PFSK-1 (cell line): ENCODE measurements around the gene SLC35A3.

Experiments used
- POLR2AphosphoS5 ChIP-seq: IDR thresholded peaks from 2 replicates; pipeline ENCODE4 v1.6.1; 2012; ENCODE audit warnings: low read depth, mild to moderate bottlenecking, control low read depth, low read length, moderate library complexity
- SIN3A ChIP-seq: IDR thresholded peaks from 2 replicates; pipeline ENCODE4 v1.6.1; 2012; ENCODE audit warnings: mild to moderate bottlenecking, low read length, moderate library complexity, borderline replicate concordance; ENCODE audit not compliant: insufficient read depth
- TAF1 ChIP-seq: IDR thresholded peaks from 2 replicates; pipeline ENCODE4 v1.6.1; 2012; ENCODE audit warnings: low read length, control low read depth, borderline replicate concordance; ENCODE audit not compliant: insufficient read depth

- no peak for TF ChIP-seq POLR2AphosphoS5
- no peak for TF ChIP-seq TAF1
- TF ChIP-seq SIN3A, result no peak
These were observed 31.7 kb downstream of the SLC35A3 start for GRCh38 chr1:100001462-100001861.
